ENCODE data around the gene KRTAP2-4.
"Not testable (repeated sequence)": the region's sequence is repeated elsewhere in the genome, so short reads cannot be mapped to it uniquely, and the experiment has no call there.

The KRTAP2-4 gene

DNA sequence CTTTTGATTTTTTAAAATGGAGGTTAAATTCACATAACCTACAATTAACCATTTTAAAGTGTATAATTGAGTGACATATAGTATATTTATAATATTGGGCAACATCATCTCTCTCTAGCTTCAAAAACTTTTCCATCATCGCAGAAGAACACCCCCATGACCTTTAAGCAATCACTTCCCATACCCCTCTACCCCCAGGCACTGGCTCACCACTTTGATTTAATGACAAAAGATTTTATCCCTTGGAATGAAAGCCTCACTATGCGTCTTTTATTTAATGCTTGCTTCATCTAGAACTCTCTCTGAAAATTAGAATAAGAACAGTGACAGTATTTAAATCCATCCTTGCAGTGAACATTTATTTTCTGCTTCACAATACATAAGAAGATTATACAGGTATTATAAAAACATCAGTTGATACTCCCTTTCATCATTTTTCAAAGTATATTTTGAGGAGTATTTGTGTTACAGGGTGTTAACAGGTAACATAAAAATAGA lies 27.8 kb downstream of the KRTAP2-4 start:
- no peak for DNase-seq (ENCODE audit: low read depth)

DNA sequence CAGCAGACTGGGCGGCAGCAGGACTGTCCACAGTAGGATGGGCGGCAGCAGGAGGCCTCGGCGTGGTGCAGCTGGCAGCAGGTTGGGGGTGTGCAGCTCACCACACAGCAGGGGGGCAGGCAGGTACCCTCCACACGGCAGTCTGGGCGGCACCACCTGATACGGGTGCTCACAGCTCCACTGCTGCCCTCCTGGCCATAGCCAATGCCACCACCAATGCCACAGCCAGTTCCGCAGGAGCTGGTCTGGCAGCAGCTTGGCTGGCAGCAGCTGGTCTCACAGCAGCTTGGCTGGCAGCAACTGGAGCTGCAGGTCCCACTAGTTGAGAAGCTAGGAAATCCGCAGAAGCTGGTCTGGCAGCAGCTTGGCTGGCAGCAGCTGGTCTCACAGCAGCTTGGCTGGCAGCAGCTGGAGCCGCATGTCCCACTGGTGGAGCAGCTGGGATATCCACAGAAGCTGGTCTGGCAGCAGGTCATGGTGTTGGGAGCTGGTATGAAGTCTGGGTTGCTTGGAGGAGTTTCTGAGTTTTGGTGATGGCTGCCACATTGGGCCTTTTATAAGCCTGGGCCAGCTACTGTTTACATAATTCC lies 31.2 kb downstream of the KRTAP2-4 start, which contains the start of gene KRTAP1-3:
Gene KRTAP1-3 (minus strand): TSS at position 529 of the 590 bp plus-strand sequence. CDS start 53 bp downstream, at position 476.
- DNase-seq (ENCODE audit: low read depth) = not testable (repeated sequence)

DNA sequence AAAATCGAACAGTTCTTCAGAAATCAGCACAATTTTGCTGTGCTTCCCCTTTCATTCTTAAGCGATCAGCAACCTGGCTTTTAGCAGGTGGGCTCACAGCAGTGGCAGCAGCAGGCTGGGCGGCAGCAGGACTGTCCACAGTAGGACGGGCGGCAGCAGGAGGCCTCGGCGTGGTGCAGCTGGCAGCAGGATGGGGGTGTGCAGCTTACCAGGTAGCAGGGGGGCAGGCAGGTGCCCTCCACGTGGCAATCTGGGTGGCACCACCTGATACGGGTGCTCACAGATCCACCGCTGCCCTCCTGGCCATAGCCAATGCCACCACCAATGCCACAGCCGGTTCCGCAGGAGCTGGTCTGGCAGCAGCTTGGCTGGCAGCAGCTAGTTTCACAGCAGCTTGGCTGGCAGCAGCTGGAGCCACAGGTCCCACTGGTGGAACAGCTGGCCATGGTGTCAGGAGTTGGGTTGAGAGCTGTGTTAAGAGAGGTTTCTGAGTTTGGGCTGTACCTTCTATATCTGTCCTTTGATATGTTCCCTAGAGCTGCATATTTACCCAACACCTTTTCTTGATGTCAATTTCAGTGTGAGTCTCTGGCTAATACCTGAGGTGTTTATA lies 35.9 kb downstream of the KRTAP2-4 start, which contains the start of gene KRTAP1-4:
Gene KRTAP1-4 (minus strand): TSS at position 563 of the 613 bp plus-strand sequence. CDS start 117 bp downstream, at position 446.
- no peak for DNase-seq (ENCODE audit: low read depth)

DNA sequence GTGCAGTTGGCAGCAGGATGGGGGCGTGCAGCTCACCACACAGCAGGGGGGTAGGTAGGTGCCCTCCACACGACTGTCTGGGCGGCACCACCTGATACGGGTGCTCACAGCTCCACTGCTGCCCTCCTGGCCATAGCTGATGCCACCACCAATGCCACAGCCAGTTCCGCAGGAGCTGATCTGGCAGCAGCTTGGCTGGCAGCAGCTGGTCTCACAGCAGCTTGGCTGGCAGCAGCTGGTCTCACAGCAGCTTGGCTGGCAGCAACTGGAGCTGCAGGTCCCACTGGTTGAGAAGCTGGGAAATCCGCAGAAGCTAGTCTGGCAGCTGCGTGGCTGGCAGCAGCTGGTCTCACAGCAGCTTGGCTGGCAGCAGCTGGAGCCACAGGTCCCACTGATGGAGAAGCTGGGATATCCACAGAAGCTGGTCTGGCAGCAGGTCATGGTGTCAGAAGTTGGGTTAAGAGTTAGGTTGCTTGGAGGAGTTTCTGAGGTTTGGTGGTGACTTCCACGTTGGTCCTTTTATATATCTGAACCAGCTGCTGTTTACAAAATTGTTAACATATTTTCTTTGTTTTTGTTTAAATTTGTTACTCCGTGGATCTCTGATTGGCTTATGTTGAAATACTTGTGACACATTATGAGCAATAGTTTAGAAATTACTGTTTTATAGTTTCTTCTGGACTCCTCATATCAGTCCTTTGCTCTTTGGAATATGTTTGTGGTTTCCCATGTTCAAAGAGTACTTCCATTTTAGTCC lies 38.8 kb downstream of the KRTAP2-4 start, which contains the start of gene KRTAP1-5:
Gene KRTAP1-5 (minus strand): TSS at position 494 of the 757 bp plus-strand sequence. CDS start 53 bp downstream, at position 441.
- no peak for DNase-seq (ENCODE audit: low read depth)

DNA sequence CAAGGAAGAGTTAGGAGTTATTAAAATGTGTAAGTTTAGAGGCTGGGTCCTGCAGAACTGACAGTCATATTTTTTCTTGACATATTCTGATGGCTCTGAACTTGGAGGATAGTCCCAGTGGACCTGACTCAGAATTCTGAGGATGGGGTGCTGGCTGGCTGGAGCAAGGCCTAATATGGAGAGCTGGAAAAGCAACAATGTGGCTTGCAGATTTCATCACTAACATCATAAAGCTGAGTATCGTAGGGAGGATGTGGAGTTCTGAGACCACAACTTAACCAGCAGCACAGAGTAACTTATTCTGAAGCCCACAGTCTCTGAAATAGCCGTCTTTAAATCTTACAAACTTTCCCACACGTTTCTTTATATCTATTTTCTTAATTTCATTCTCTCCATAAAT lies 41.0 kb downstream of the KRTAP2-4 start:
- DNase-seq (ENCODE audit: low read depth) = no peak

DNA sequence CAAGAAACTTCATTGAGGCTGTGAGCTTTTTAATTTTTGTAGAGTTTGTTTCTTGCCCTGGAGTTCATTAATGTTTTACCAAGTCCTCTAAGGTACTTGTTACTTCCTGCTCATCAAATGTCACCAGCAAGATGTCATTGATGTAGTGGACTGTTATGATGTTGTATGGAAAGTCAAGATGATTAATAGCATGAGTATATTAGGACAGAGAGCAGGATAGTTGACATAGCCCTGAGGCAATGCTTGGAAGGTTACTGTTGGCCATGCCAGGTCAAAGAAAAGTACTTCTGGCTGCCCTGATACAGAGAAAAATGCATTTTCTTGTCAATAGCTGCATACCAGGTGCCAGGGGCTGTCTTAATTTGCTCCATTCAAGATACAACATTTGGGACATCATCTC lies 45.3 kb downstream of the KRTAP2-4 start:
- no peak for DNase-seq (ENCODE audit: low read depth)

DNA sequence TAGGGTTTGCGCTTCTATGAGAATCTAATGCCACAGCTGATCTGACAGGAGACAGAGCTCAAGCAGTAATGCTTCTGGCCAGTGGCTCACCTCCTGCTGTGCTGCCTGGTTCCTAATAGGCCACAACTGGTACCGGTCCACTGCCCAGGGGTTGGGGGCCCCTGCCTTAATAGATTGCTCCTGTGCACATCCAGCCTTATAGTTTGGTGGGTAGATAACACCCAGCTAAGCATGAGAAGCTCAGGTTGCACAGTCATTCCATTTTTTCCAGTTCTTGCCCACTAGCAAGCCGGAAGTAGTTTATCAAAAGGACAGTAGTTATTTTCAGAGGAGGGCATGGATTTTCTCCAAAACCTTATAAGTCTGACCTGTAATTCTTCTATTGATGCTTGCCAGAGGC lies 46.3 kb downstream of the KRTAP2-4 start:
- DNase-seq (ENCODE audit: low read depth) = no peak

DNA sequence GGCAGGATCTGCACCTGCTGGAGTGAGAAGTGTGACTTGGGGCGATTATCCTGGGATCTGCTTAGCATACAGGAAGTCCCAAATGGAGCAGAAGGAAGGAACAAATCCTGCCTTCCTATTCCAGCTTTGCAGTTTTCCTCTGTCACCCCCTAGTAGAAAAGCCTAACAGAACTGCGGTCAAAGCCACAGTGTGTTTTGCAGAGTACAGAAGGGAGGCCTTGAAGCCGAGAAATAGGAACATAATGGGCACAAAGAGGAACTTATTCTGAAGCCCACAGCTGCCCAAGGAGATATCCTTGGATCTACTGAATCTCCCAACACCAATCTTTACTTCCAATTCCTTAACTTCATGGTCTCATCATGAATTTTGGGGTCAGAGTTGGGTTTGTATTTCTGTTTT lies 47.1 kb downstream of the KRTAP2-4 start:
- no peak for DNase-seq (ENCODE audit: low read depth)

DNA sequence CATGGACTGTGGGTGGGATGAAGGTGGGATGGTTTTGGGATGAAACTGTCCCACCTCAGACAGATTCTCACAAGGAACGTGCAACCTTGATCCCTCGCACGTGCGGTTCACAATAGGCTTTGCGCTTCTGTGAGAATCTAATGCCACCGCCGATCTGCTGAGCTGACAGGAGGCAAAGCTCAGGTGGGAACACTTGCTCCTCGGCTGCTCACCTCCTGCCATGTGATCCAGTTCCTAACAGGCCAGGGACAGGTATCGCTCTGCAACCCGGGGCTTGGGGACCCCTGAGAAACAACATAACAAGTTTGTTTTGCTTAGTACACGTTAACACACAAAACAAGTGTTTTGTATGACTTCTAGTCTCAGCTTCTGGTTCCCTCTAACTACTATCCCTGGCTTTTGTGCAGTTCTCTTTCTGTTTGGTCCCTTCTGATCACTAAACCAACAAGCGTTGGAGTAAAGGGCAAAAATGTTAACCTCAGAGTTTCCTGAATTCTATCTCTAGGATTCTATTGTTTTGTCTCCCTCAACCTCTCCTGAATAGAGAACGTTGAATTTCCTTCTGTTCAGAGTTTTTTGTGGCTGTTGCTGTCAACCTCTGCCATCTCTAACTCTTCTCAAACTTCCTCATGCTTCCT lies 49.0 kb downstream of the KRTAP2-4 start:
- no peak for DNase-seq (ENCODE audit: low read depth)

DNA sequence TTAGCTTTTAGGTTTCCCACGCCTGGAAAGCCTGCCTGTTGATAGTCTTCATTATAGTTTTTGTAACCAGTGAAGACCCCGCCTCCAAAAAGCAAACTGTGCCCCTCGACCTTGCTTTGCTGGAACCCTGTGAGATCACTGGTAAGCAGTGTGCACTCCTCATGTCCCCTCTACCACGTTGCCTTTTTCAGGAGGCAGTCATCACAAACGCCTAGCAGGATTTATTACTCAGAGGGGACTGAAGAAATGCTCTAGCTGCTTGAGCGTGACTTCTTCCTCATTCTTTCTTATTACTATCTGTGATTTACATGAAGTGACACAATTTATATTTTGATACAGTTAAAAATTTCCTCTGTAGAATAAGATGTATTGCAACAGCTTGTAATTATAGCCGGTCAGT lies 50.2 kb downstream of the KRTAP2-4 start:
- DNase-seq (ENCODE audit: low read depth) = no peak

Measured in T-helper 22 cell (primary cell).